ENCODE data around the gene C4orf50.

Gene C4orf50

GRCh38 chr4:6042293-6043063, 24.2 kb upstream of the C4orf50 start:
- no peaks in the 10 kb centered on the region for H3K4me1 Mint-ChIP-seq
- H3K27me3 Mint-ChIP-seq (ENCODE audit: low read depth, poor library complexity), result peaks cover 47% of the 10 kb centered on the region
- H3K4me3 Mint-ChIP-seq, result no peak overlapping the region
- TF ChIP-seq CTCF (IDR thresholded peaks at IDR 0.05), result no peak
- no peak overlapping the region for H3K27ac Mint-ChIP-seq
- no peak for DNase-seq
- no peaks in the 10 kb centered on the region for H3K9me3 Mint-ChIP-seq
- no peaks in the 10 kb centered on the region for H3K36me3 Mint-ChIP-seq (ENCODE audit: low read depth)

- Mint-ChIP-seq H3K27ac (no peak overlapping the region), H3K27me3 (ENCODE audit: low read depth, poor library complexity) (peaks cover 40% of the 10 kb centered on the region), H3K4me3 (no peak overlapping the region), H3K36me3 (ENCODE audit: low read depth) (no peaks in the 10 kb centered on the region), H3K4me1 (no peaks in the 10 kb centered on the region), H3K9me3 (no peaks in the 10 kb centered on the region)
- no peak for DNase-seq
- no peak for TF ChIP-seq CTCF (IDR thresholded peaks at IDR 0.05)
Observed at GRCh38 chr4:6041800-6042199, 23.6 kb upstream of the C4orf50 start.

GRCh38 chr4:6038711-6039110, 20.5 kb upstream of the C4orf50 start:
- Mint-ChIP-seq H3K36me3 (ENCODE audit: low read depth) (no peaks in the 10 kb centered on the region), H3K4me3 (no peak overlapping the region), H3K27ac (no peak overlapping the region), H3K4me1 (no peaks in the 10 kb centered on the region), H3K9me3 (no peaks in the 10 kb centered on the region), H3K27me3 (ENCODE audit: low read depth, poor library complexity) (peaks cover 38% of the 10 kb centered on the region)
- TF ChIP-seq CTCF (IDR thresholded peaks at IDR 0.05), result no peak
- DNase-seq, result no peak

GRCh38 chr4:6035786-6036185, 17.6 kb upstream of the C4orf50 start:
- DNase-seq, result no peak
- H3K4me3 Mint-ChIP-seq, result no peak overlapping the region
- H3K36me3 Mint-ChIP-seq (ENCODE audit: low read depth), result no peaks in the 10 kb centered on the region
- peaks cover 41% of the 10 kb centered on the region for H3K27me3 Mint-ChIP-seq (ENCODE audit: low read depth, poor library complexity)
- H3K9me3 Mint-ChIP-seq, result no peaks in the 10 kb centered on the region
- no peak overlapping the region for H3K27ac Mint-ChIP-seq
- TF ChIP-seq CTCF (IDR thresholded peaks at IDR 0.05), result no peak
- H3K4me1 Mint-ChIP-seq, result peaks cover 10% of the 10 kb centered on the region

- no peak overlapping the region for H3K27ac Mint-ChIP-seq
- H3K27me3 Mint-ChIP-seq (ENCODE audit: low read depth, poor library complexity), result peaks cover 42% of the 10 kb centered on the region
- no peak for TF ChIP-seq CTCF (IDR thresholded peaks at IDR 0.05)
- no peaks in the 10 kb centered on the region for H3K9me3 Mint-ChIP-seq
- DNase-seq, result no peak
- peaks cover 10% of the 10 kb centered on the region for H3K4me1 Mint-ChIP-seq
- H3K36me3 Mint-ChIP-seq (ENCODE audit: low read depth), result no peaks in the 10 kb centered on the region
- H3K4me3 Mint-ChIP-seq, result no peak overlapping the region
Observed at GRCh38 chr4:6033381-6033780, 15.2 kb upstream of the C4orf50 start.

Measured in nephron progenitor cell (in vitro differentiated cells).